HepG2 (cell line): ENCODE results near the gene C19orf85. TPM values are rescaled to one million over a fixed set of nuclear protein-coding genes. Genes with fewer than 3 reads are reported as not detected.

Source experiments
- FOXO1 ChIP-seq: sonication (generic); formaldehyde crosslinking; IDR thresholded peaks from 2 replicates; pipeline ENCODE4 v1.4.0; 2020; ENCODE audit warnings: missing genetic modification reagents
- NR2F6 ChIP-seq, 2 experiments: IDR thresholded peaks; 2 replicates each; pipeline ENCODE4 v1.6.1; 2016; ENCODE audit warnings: antibody characterized with exemption in 1 of 2, mild to moderate bottlenecking in 1 of 2
- ONECUT2 ChIP-seq: sonication (generic); formaldehyde crosslinking; IDR thresholded peaks from 2 replicates; pipeline ENCODE4 v1.4.0; 2020; ENCODE audit warnings: missing genetic modification reagents
- SALL2 ChIP-seq: sonication (generic); formaldehyde crosslinking; IDR thresholded peaks from 2 replicates; pipeline ENCODE4 v1.8.1; 2023; ENCODE audit warnings: mild to moderate bottlenecking, missing genetic modification reagents, inconsistent platforms
- SNRNP70 ChIP-seq: fragments of 200-400 bp; formaldehyde crosslinking; IDR thresholded peaks from 2 replicates; pipeline ENCODE4 v1.6.1; 2017; ENCODE audit warnings: mild to moderate bottlenecking, low read depth, low read length, moderate library complexity
- SRSF4 ChIP-seq: fragments of 200-400 bp; formaldehyde crosslinking; IDR thresholded peaks from one replicate; pipeline ENCODE4 v1.6.1; 2018; ENCODE audit warnings: mild to moderate bottlenecking, low read depth, low read length, moderate library complexity; ENCODE audit not compliant: poor library complexity, severe bottlenecking
- ZNF12 ChIP-seq: sonication (generic); formaldehyde crosslinking; IDR thresholded peaks from 2 replicates; pipeline ENCODE4 v1.5.0; 2020; ENCODE audit warnings: missing genetic modification reagents
- ZNF296 ChIP-seq: sonication (generic); formaldehyde crosslinking; conservative IDR thresholded peaks from 2 replicates; pipeline ENCODE4 v1.5.0; 2020; ENCODE audit warnings: mild to moderate bottlenecking, missing genetic modification reagents
- ZNF670 ChIP-seq: sonication (generic); formaldehyde crosslinking; IDR thresholded peaks from 2 replicates; pipeline ENCODE4 v1.8.0; 2022; ENCODE audit warnings: mild to moderate bottlenecking, missing genetic modification reagents, borderline replicate concordance
- ZNF776 ChIP-seq: sonication (generic); formaldehyde crosslinking; IDR thresholded peaks from 2 replicates; pipeline ENCODE4 v1.4.0; 2020; ENCODE audit warnings: mild to moderate bottlenecking, missing genetic modification reagents
- polyA plus RNA-seq, 8 experiments: library from polyadenylated mRNA; depleted of rRNA in 3 of 8; stranded (reverse) in 7 of 8; unstranded in 1 of 8; fragments of >200 nt; fragmentation: Illumina TruSeq in 4 of 8; extraction: Trizol in 4 of 8; gene quantifications; 2 replicates each; pipeline versions ENCODE4 v1.2.1 to v1.2.3, GENCODE V29; 2011 to 2016; ENCODE audit warnings: low read depth in 4 of 8, missing spikeins in 1 of 8, mixed read lengths in 1 of 8; ENCODE audit not compliant: insufficient read depth in 1 of 8
- total RNA-seq, 5 experiments: library from RNA; depleted of rRNA; stranded (reverse); fragments of >200 nt; fragmentation: Illumina TruSeq; extraction: Trizol; gene quantifications; 2 replicates each; pipeline ENCODE4 v1.2.3, GENCODE V29; 2016; ENCODE audit warnings: low read depth in 1 of 5
- TF ChIP-seq, protein P1 (sequence below): sonication (generic); formaldehyde crosslinking; IDR thresholded peaks from 2 replicates; pipeline ENCODE4 v1.4.0; 2020; ENCODE audit warnings: mild to moderate bottlenecking, missing genetic modification reagents
- TF ChIP-seq, protein P2 (sequence below): sonication (generic); formaldehyde crosslinking; IDR thresholded peaks from 2 replicates; pipeline ENCODE4 v1.8.0; 2022; ENCODE audit warnings: missing genetic modification reagents, mild to moderate bottlenecking, moderate library complexity, borderline replicate concordance
- TF ChIP-seq, protein P3 (sequence below): sonication (generic); formaldehyde crosslinking; conservative IDR thresholded peaks from 2 replicates; pipeline ENCODE4 v1.4.0; 2020; ENCODE audit warnings: missing genetic modification reagents
- TF ChIP-seq, protein P4 (sequence below), 2 experiments: sonication (generic) in 1 of 2; formaldehyde crosslinking in 1 of 2; IDR thresholded peaks; 2 replicates each; pipeline versions ENCODE4 v1.5.1 to v1.6.1; 2011 to 2020; ENCODE audit warnings: borderline replicate concordance in 1 of 2, low read depth in 1 of 2, low read length in 1 of 2, mild to moderate bottlenecking in 1 of 2, missing genetic modification reagents in 1 of 2, moderate library complexity in 1 of 2
- TF ChIP-seq, protein P5 (sequence below): sonication (generic); formaldehyde crosslinking; IDR thresholded peaks from 2 replicates; pipeline ENCODE4 v1.4.0; 2020; ENCODE audit warnings: mild to moderate bottlenecking, low read depth, missing genetic modification reagents
- TF ChIP-seq, protein P6 (sequence below): sonication (generic); formaldehyde crosslinking; IDR thresholded peaks from 2 replicates; pipeline ENCODE4 v1.8.1; 2023; ENCODE audit warnings: missing genetic modification reagents, mild to moderate bottlenecking, borderline replicate concordance
- TF ChIP-seq, protein P7 (sequence below): IDR thresholded peaks from 2 replicates; pipeline ENCODE4 v1.6.1; 2012; ENCODE audit warnings: low read depth, low read length, improper control_type of control experiment

Gene C19orf85
- total and polyA plus RNA-seq, 2 of the 13 experiments (the other 11 are each of a cell fraction or from before 2014, with no cell fraction given), result not detected

DNA sequence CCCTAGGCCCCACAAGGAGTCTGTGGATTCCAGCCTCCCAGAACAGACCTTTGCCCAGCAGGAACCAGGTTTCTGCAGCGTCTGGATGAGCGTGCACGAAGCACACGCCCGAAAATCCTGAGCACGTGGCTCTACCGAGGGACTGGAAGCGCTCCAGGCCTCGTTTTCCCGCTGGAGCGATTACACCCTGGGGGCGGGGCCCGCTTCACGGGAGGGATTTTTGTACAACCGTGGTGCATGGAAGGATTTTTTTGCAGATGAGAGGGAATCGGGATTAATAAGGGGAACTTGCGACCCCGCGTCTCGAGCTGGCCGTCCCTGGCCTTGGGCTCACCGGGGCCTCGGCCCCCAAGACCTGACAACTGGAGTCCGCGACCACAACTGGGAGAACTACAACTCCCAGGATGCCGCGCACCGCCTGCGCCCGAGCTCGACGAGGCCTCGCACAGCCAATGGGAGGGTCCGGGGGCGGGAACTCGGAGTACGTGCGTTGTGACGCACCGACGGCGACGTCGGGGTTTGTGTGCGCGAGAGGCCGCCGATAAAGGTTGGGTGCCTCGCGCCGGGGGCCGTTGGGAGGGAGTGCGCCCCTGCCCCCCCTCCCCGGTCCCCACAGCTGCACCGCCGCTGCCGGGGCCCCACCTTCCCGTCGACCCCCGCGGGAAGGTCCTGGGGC is 11.7 kb upstream of the C19orf85 start, which contains the start of gene ZNF628 (continued):
- TF ChIP-seq, protein P1, sequence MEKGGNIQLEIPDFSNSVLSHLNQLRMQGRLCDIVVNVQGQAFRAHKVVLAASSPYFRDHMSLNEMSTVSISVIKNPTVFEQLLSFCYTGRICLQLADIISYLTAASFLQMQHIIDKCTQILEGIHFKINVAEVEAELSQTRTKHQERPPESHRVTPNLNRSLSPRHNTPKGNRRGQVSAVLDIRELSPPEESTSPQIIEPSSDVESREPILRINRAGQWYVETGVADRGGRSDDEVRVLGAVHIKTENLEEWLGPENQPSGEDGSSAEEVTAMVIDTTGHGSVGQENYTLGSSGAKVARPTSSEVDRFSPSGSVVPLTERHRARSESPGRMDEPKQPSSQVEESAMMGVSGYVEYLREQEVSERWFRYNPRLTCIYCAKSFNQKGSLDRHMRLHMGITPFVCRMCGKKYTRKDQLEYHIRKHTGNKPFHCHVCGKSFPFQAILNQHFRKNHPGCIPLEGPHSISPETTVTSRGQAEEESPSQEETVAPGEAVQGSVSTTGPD (CRISPR knock-in tag), result 0 out of 2 replicates have a peak, but pooled peaks have one; percentile 73
- TF ChIP-seq, protein P2, sequence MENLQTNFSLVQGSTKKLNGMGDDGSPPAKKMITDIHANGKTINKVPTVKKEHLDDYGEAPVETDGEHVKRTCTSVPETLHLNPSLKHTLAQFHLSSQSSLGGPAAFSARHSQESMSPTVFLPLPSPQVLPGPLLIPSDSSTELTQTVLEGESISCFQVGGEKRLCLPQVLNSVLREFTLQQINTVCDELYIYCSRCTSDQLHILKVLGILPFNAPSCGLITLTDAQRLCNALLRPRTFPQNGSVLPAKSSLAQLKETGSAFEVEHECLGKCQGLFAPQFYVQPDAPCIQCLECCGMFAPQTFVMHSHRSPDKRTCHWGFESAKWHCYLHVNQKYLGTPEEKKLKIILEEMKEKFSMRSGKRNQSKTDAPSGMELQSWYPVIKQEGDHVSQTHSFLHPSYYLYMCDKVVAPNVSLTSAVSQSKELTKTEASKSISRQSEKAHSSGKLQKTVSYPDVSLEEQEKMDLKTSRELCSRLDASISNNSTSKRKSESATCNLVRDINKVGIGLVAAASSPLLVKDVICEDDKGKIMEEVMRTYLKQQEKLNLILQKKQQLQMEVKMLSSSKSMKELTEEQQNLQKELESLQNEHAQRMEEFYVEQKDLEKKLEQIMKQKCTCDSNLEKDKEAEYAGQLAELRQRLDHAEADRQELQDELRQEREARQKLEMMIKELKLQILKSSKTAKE (CRISPR knock-in tag), result no peak
- TF ChIP-seq ZNF12 (CRISPR knock-in tag) (peak; percentile 68; the same call in 1 of the 2 replicates), ZNF776 (CRISPR knock-in tag) (peak; percentile 89), FOXO1 (CRISPR knock-in tag) (peak; percentile 13; the same call in 1 of the 2 replicates), ZNF296 (CRISPR knock-in tag) (0 out of 2 replicates have a peak, but pooled peaks have one; percentile 61), ONECUT2 (CRISPR knock-in tag) (0 out of 2 replicates have a peak, but pooled peaks have one; percentile 29), SRSF4 (no peak), SALL2 (CRISPR knock-in tag) (peak; percentile 85; the same call in 1 of the 2 replicates), NR2F6 (IDR thresholded peaks at IDR 0.05) (no peak), NR2F6 (CRISPR knock-in tag; IDR thresholded peaks at IDR 0.05) (no peak), SNRNP70 (no peak), ZNF670 (peak; percentile 68; the same call in 1 of the 2 replicates)
- TF ChIP-seq, protein P3, sequence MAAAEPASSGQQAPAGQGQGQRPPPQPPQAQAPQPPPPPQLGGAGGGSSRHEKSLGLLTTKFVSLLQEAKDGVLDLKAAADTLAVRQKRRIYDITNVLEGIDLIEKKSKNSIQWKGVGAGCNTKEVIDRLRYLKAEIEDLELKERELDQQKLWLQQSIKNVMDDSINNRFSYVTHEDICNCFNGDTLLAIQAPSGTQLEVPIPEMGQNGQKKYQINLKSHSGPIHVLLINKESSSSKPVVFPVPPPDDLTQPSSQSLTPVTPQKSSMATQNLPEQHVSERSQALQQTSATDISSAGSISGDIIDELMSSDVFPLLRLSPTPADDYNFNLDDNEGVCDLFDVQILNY (CRISPR knock-in tag), result peak; percentile 39; the same call in 1 of the 2 replicates
- TF ChIP-seq, protein P4, sequence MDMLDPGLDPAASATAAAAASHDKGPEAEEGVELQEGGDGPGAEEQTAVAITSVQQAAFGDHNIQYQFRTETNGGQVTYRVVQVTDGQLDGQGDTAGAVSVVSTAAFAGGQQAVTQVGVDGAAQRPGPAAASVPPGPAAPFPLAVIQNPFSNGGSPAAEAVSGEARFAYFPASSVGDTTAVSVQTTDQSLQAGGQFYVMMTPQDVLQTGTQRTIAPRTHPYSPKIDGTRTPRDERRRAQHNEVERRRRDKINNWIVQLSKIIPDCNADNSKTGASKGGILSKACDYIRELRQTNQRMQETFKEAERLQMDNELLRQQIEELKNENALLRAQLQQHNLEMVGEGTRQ (IDR thresholded peaks at IDR 0.05; ENCODE audit: low read depth, low read length), result no peak
- TF ChIP-seq, protein P4 (CRISPR knock-in tag; IDR thresholded peaks at IDR 0.05; ENCODE audit: borderline replicate concordance), result no peak; the same call in 1 of the 2 replicates
- TF ChIP-seq, protein P5, sequence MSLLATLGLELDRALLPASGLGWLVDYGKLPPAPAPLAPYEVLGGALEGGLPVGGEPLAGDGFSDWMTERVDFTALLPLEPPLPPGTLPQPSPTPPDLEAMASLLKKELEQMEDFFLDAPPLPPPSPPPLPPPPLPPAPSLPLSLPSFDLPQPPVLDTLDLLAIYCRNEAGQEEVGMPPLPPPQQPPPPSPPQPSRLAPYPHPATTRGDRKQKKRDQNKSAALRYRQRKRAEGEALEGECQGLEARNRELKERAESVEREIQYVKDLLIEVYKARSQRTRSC (CRISPR knock-in tag), result peak; percentile 68; the same call in 1 of the 2 replicates
- TF ChIP-seq, protein P6, sequence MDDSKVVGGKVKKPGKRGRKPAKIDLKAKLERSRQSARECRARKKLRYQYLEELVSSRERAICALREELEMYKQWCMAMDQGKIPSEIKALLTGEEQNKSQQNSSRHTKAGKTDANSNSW, result peak; percentile 65; the same call in 1 of the 2 replicates
- TF ChIP-seq, protein P7, sequence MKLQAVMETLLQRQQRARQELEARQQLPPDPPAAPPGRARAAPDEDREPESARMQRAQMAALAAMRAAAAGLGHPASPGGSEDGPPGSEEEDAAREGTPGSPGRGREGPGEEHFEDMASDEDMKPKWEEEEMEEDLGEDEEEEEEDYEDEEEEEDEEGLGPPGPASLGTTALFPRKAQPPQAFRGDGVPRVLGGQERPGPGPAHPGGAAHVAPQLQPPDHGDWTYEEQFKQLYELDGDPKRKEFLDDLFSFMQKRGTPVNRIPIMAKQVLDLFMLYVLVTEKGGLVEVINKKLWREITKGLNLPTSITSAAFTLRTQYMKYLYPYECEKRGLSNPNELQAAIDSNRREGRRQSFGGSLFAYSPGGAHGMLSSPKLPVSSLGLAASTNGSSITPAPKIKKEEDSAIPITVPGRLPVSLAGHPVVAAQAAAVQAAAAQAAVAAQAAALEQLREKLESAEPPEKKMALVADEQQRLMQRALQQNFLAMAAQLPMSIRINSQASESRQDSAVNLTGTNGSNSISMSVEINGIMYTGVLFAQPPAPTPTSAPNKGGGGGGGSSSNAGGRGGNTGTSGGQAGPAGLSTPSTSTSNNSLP, result no peak
